SK-N-SH (cell line): ENCODE data around the gene SNX1. TPM values are rescaled to one million over a fixed set of nuclear protein-coding genes. Genes with fewer than 3 reads are reported as not detected.
A peak's percentile ranks its signal among the peaks of the same experiment; 100 is the strongest.

Experiments
- CTCF ChIA-PET: fragments of 300-600, 350-600 bp; formaldehyde crosslinking; extraction: SDS; loops from one replicate; lab custom pipeline; 2021; lab: Yijun Ruan, JAX
- POLR2A ChIA-PET: fragments of 350-600 bp; sonication (Branson Sonifier 250); formaldehyde crosslinking; extraction: SDS; loops from one replicate; lab custom pipeline; 2020; ENCODE audit warnings: antibody characterized with exemption, inconsistent platforms; lab: Yijun Ruan, JAX
- DNase-seq: peaks from one replicate; pipeline ENCODE4 v3.0.0; 2012
- H2AFZ ChIP-seq: fragments of 200-600 bp; sonication (generic); 2 replicates; pipeline ENCODE4 v1.8.1; 2016; ENCODE audit warnings: antibody characterized with exemption, mild to moderate bottlenecking, low read depth
- H3F3A ChIP-seq: fragments of 200-600 bp; sonication (generic); replicated peaks from 2 replicates; pipeline ENCODE3; 2016; ENCODE audit warnings: antibody characterized with exemption, mild to moderate bottlenecking; ENCODE audit not compliant: insufficient read depth
- H3K27ac ChIP-seq, 2 experiments: fragments of 200-500 bp in 1 of 2; fragments of 200-600 bp in 1 of 2; sonication (Bioruptor generic) in 1 of 2; sonication (generic), shearing (Covaris generic) in 1 of 2; 2 replicates each; pipeline versions ENCODE4 v1.5.1 to v1.6.1; 2014 to 2016; ENCODE audit warnings: low read depth in 2 of 2, inconsistent platforms in 1 of 2, low read length in 1 of 2, mild to moderate bottlenecking in 1 of 2, mixed read lengths in 1 of 2
- H3K27me3 ChIP-seq: fragments of 200-600 bp; sonication (generic), shearing (Covaris generic); 2 replicates; pipeline ENCODE4 v1.6.1; 2016; ENCODE audit warnings: mixed run types; ENCODE audit not compliant: insufficient read depth
- H3K36me3 ChIP-seq, 2 experiments: fragments of 200-500 bp in 1 of 2; fragments of 200-600 bp in 1 of 2; sonication (Bioruptor generic) in 1 of 2; sonication (generic) in 1 of 2; replicated peaks in 1 of 2; 2 replicates each; pipeline versions ENCODE3 to v1.5.1; 2014 to 2016; ENCODE audit warnings: low read length in 1 of 2, mild to moderate bottlenecking in 1 of 2; ENCODE audit not compliant: insufficient read depth in 2 of 2, control insufficient read depth in 1 of 2
- H3K4me1 ChIP-seq, 2 experiments: fragments of 200-500 bp in 1 of 2; fragments of 200-600 bp in 1 of 2; sonication (Bioruptor generic) in 1 of 2; sonication (generic), shearing (Covaris generic) in 1 of 2; 2 replicates each; pipeline versions ENCODE4 v1.5.1 to v1.6.1; 2014 to 2016; ENCODE audit warnings: low read depth in 1 of 2, low read length in 1 of 2, mixed run types in 1 of 2; ENCODE audit not compliant: insufficient read depth in 2 of 2, control insufficient read depth in 1 of 2
- H3K4me2 ChIP-seq: fragments of 200-600 bp; sonication (generic), shearing (Covaris generic); 2 replicates; pipeline ENCODE4 v1.6.1; 2017; ENCODE audit warnings: mixed run types
- H3K4me3 ChIP-seq, 2 experiments: fragments of 200-500 bp in 1 of 2; fragments of 200-600 bp in 1 of 2; sonication (Bioruptor generic) in 1 of 2; sonication (generic), shearing (Covaris generic) in 1 of 2; 2 replicates each; pipeline versions ENCODE4 v1.5.1 to v1.8.1; 2014 to 2016; ENCODE audit warnings: low read depth in 2 of 2, inconsistent platforms in 1 of 2, low read length in 1 of 2, mild to moderate bottlenecking in 1 of 2, mixed read lengths in 1 of 2, moderate library complexity in 1 of 2
- H3K79me2 ChIP-seq: fragments of 200-600 bp; sonication (generic); 2 replicates; pipeline ENCODE4 v1.8.1; 2017; ENCODE audit warnings: mild to moderate bottlenecking; ENCODE audit not compliant: insufficient read depth
- H3K9ac ChIP-seq: fragments of 200-600 bp; sonication (generic); 2 replicates; pipeline ENCODE4 v1.6.1; 2017; ENCODE audit warnings: mixed run types
- H3K9me2 ChIP-seq: fragments of 200-600 bp; sonication (generic); 2 replicates; pipeline ENCODE4 v1.6.1; 2017; ENCODE audit warnings: mixed run types
- H3K9me3 ChIP-seq: fragments of 200-600 bp; sonication (generic); 2 replicates; pipeline ENCODE4 v1.6.1; 2017; ENCODE audit warnings: mixed run types, mild to moderate bottlenecking, moderate library complexity
- H4K20me1 ChIP-seq: fragments of 200-600 bp; sonication (generic); 2 replicates; pipeline ENCODE4 v1.6.1; 2017; ENCODE audit warnings: mild to moderate bottlenecking, mixed run types; ENCODE audit not compliant: insufficient read depth
- CHD2 ChIP-seq: fragments of 150-350 bp; IDR thresholded peaks from 2 replicates; pipeline ENCODE4 v1.6.1; 2018; ENCODE audit warnings: low read length; ENCODE audit not compliant: partially characterized antibody
- ELF1 ChIP-seq: IDR thresholded peaks from 2 replicates; pipeline ENCODE4 v1.4.0; 2012
- EP300 ChIP-seq, 2 experiments: IDR thresholded peaks; 2 replicates each; pipeline versions ENCODE4 v1.4.0 to v1.6.1; 2012; ENCODE audit warnings: borderline replicate concordance in 1 of 2, low read depth in 1 of 2, low read length in 1 of 2
- EZH2phosphoT487 ChIP-seq: fragments of 200-600 bp; sonication (generic); IDR thresholded peaks from 2 replicates; pipeline ENCODE4 v1.6.1; 2017; ENCODE audit warnings: low read depth, mixed run types, mild to moderate bottlenecking, antibody characterized with exemption, moderate library complexity, borderline replicate concordance
- FOSL2 ChIP-seq: IDR thresholded peaks from 2 replicates; pipeline ENCODE4 v1.4.0; 2012; ENCODE audit warnings: low read depth, mild to moderate bottlenecking, moderate library complexity, borderline replicate concordance
- FOXJ3 ChIP-seq: sonication (generic); formaldehyde crosslinking; IDR thresholded peaks from 2 replicates; pipeline ENCODE4 v1.5.1; 2020; ENCODE audit warnings: mild to moderate bottlenecking, missing genetic modification reagents
- FOXM1 ChIP-seq: IDR thresholded peaks from 2 replicates; pipeline ENCODE4 v1.4.0; 2012; ENCODE audit warnings: low read depth, mild to moderate bottlenecking
- GABPA ChIP-seq: IDR thresholded peaks from 2 replicates; pipeline ENCODE4 v1.4.0; 2012; ENCODE audit warnings: low read depth, mild to moderate bottlenecking
- GATA2 ChIP-seq: sonication (generic); formaldehyde crosslinking; IDR thresholded peaks from 2 replicates; pipeline ENCODE4 v1.5.0; 2020; ENCODE audit warnings: mild to moderate bottlenecking, missing genetic modification reagents
- MEF2A ChIP-seq: IDR thresholded peaks from 2 replicates; pipeline ENCODE4 v1.4.0; 2012; ENCODE audit warnings: low read depth, borderline replicate concordance
- MXI1 ChIP-seq: IDR thresholded peaks from 2 replicates; pipeline ENCODE4 v1.6.1; 2012; ENCODE audit warnings: mild to moderate bottlenecking, low read depth, low read length, improper control_type of control experiment
- NFIC ChIP-seq: IDR thresholded peaks from 2 replicates; pipeline ENCODE4 v1.4.0; 2012; ENCODE audit warnings: borderline replicate concordance
- POLR2AphosphoS5 ChIP-seq: IDR thresholded peaks from 2 replicates; pipeline ENCODE4 v1.6.1; 2012; ENCODE audit warnings: low read depth, low read length
- RAD21 ChIP-seq: IDR thresholded peaks from 2 replicates; pipeline ENCODE4 v1.6.1; 2012; ENCODE audit warnings: mild to moderate bottlenecking, low read length
- RFX5 ChIP-seq: IDR thresholded peaks from 2 replicates; pipeline ENCODE4 v1.6.1; 2012; ENCODE audit warnings: mild to moderate bottlenecking, improper control_type of control experiment, low read length
- RXRA ChIP-seq: IDR thresholded peaks from 2 replicates; pipeline ENCODE4 v1.4.0; 2012; ENCODE audit warnings: low read depth, mild to moderate bottlenecking, borderline replicate concordance
- SIN3A ChIP-seq: IDR thresholded peaks from 2 replicates; pipeline ENCODE4 v1.6.1; 2012; ENCODE audit warnings: low read depth, mild to moderate bottlenecking, low read length, moderate library complexity, borderline replicate concordance
- SMC3 ChIP-seq: IDR thresholded peaks from 2 replicates; pipeline ENCODE4 v1.6.1; 2012; ENCODE audit warnings: low read depth, low read length, improper control_type of control experiment
- TAF1 ChIP-seq: IDR thresholded peaks from 2 replicates; pipeline ENCODE4 v1.6.1; 2012; ENCODE audit warnings: low read depth, mild to moderate bottlenecking, low read length, moderate library complexity, borderline replicate concordance
- TEAD4 ChIP-seq: IDR thresholded peaks from 2 replicates; pipeline ENCODE4 v1.4.0; 2012; ENCODE audit warnings: mild to moderate bottlenecking, borderline replicate concordance; ENCODE audit not compliant: insufficient read depth
- YY1 ChIP-seq: IDR thresholded peaks from 2 replicates; pipeline ENCODE4 v1.4.0; 2012; ENCODE audit warnings: low read depth, mild to moderate bottlenecking
- WGBS: methylation state at CpG from one replicate; pipeline ENCODE4 v1.1.6; 2017; ENCODE audit warnings: low lambda C conversion rate; 5-methylcytosine and 5-hydroxymethylcytosine counted together
- polyA plus RNA-seq, 3 experiments: library from polyadenylated mRNA; depleted of rRNA; stranded (reverse); fragments of >200 nt; gene quantifications; 2 replicates each; pipeline ENCODE4 v1.2.3, GENCODE V29; 2012
- TF ChIP-seq, protein P1 (sequence below): fragments of 150-350 bp; IDR thresholded peaks from 2 replicates; pipeline ENCODE4 v1.6.1; 2017; ENCODE audit warnings: antibody characterized with exemption, low read length, low read depth, borderline replicate concordance
- TF ChIP-seq, protein P2 (sequence below): IDR thresholded peaks from 2 replicates; pipeline ENCODE4 v1.4.0; 2012; ENCODE audit warnings: low read depth, borderline replicate concordance
- TF ChIP-seq, protein P3 (sequence below): IDR thresholded peaks from 2 replicates; pipeline ENCODE4 v1.4.0; 2012; ENCODE audit warnings: low read depth, borderline replicate concordance
- TF ChIP-seq, protein P4 (sequence below): fragments of 150-350 bp; IDR thresholded peaks from 2 replicates; pipeline ENCODE4 v1.6.1; 2016; ENCODE audit warnings: mild to moderate bottlenecking, low read depth, low read length
- TF ChIP-seq, protein P5 (sequence below): IDR thresholded peaks from 2 replicates; pipeline ENCODE4 v1.6.1; 2012; ENCODE audit warnings: mild to moderate bottlenecking, low read depth, low read length, moderate library complexity

SNX1 gene
- polyA plus RNA-seq, 1 of the 3 experiments (the other 2 are of a cell fraction) = 80.7 TPM

DNA sequence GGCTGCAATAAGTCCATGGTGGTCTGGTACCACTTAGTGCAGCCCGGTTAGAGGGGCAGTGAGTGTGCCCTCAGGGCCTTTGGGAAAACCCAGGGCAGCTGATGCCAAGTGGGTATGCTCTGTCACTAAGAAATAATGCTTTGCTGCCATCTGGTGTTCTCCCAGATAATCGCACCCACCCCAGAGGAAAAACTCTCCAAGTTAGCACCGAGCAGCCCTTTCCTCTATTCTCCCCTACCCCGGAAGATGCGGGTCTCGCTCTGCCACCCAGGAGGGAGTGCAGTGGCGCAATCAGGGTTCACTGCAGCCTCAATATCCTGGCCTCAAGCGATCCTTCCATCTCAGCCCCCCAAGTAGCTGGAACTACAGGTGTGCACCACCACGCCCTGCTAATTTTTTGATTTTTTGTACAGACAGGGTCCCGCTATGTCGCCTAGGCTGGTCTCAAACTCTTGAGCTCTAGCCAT lies 28.2 kb upstream of the SNX1 start:
- Histone ChIP-seq H3K9me3 (no peaks in the 10 kb centered on the region), H2AFZ (no peak overlapping the region), H4K20me1 (no peaks in the 10 kb centered on the region), H3K27me3 (no peaks in the 10 kb centered on the region), H3K4me1 (peaks cover 0 to 14% of the 10 kb centered on the region in 2 experiments; a peak in 2 of 4 replicates), H3K27ac (no peak overlapping the region), H3K9me2 (no peaks in the 10 kb centered on the region), H3K9ac (no peak overlapping the region), H3F3A (peaks cover 22% of the 10 kb centered on the region), H3K36me3 (peaks cover 0 to 10% of the 10 kb centered on the region in 2 experiments), H3K4me3 (no peak overlapping the region; a peak in 1 of 4 replicates), H3K4me2 (no peak overlapping the region), H3K79me2 (no peaks in the 10 kb centered on the region)
- ChIA-PET POLR2A (no interaction called here), CTCF (interaction anchor here (0.5 to 7.4 kb wide), 65 partner anchors 9 to 782 kb away, joined by 3 to 94 read pairs (median 4); partner anchors contain the start of genes CIAO2A, DAPK2 and FBXL22)
- 39% methylated on average over 7 of the region's 11 CpGs for WGBS
- peak; percentile 90 for DNase-seq
- peak; percentile 63 for TF ChIP-seq CHD2
- TF ChIP-seq, protein P1, sequence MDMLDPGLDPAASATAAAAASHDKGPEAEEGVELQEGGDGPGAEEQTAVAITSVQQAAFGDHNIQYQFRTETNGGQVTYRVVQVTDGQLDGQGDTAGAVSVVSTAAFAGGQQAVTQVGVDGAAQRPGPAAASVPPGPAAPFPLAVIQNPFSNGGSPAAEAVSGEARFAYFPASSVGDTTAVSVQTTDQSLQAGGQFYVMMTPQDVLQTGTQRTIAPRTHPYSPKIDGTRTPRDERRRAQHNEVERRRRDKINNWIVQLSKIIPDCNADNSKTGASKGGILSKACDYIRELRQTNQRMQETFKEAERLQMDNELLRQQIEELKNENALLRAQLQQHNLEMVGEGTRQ = no peak
- no peak for TF ChIP-seq EZH2phosphoT487
- TF ChIP-seq, protein P2, sequence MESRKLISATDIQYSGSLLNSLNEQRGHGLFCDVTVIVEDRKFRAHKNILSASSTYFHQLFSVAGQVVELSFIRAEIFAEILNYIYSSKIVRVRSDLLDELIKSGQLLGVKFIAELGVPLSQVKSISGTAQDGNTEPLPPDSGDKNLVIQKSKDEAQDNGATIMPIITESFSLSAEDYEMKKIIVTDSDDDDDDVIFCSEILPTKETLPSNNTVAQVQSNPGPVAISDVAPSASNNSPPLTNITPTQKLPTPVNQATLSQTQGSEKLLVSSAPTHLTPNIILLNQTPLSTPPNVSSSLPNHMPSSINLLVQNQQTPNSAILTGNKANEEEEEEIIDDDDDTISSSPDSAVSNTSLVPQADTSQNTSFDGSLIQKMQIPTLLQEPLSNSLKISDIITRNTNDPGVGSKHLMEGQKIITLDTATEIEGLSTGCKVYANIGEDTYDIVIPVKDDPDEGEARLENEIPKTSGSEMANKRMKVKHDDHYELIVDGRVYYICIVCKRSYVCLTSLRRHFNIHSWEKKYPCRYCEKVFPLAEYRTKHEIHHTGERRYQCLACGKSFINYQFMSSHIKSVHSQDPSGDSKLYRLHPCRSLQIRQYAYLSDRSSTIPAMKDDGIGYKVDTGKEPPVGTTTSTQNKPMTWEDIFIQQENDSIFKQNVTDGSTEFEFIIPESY = no peak
- no peak for TF ChIP-seq RXRA
- TF ChIP-seq MEF2A = no peak
- TF ChIP-seq GATA2 (CRISPR knock-in tag) = no peak
- TF ChIP-seq, protein P3, sequence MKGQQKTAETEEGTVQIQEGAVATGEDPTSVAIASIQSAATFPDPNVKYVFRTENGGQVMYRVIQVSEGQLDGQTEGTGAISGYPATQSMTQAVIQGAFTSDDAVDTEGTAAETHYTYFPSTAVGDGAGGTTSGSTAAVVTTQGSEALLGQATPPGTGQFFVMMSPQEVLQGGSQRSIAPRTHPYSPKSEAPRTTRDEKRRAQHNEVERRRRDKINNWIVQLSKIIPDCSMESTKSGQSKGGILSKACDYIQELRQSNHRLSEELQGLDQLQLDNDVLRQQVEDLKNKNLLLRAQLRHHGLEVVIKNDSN = no peak
- no peak for TF ChIP-seq TAF1
- TF ChIP-seq MXI1 = peak; percentile 58; the same call in 1 of the 2 replicates
- TF ChIP-seq YY1 = no peak
- no peak for TF ChIP-seq POLR2AphosphoS5
- no peak for TF ChIP-seq ELF1
- peak; percentile 95 for TF ChIP-seq RAD21
- no peak for TF ChIP-seq FOXM1
- no peak for TF ChIP-seq GABPA
- TF ChIP-seq TEAD4 = no peak
- no peak for TF ChIP-seq FOXJ3 (CRISPR knock-in tag)
- TF ChIP-seq FOSL2 = no peak
- TF ChIP-seq, protein P4, sequence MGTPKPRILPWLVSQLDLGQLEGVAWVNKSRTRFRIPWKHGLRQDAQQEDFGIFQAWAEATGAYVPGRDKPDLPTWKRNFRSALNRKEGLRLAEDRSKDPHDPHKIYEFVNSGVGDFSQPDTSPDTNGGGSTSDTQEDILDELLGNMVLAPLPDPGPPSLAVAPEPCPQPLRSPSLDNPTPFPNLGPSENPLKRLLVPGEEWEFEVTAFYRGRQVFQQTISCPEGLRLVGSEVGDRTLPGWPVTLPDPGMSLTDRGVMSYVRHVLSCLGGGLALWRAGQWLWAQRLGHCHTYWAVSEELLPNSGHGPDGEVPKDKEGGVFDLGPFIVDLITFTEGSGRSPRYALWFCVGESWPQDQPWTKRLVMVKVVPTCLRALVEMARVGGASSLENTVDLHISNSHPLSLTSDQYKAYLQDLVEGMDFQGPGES = no peak
- no peak for TF ChIP-seq SIN3A
- TF ChIP-seq SMC3 = peak; percentile 91
- TF ChIP-seq RFX5 = no peak
- peak in 1 of 2 experiments; percentile 63; a peak in 2 of 4 replicates for TF ChIP-seq EP300 (IDR thresholded peaks at IDR 0.05; ENCODE audit: borderline replicate concordance in 1 of 2, low read depth in 1 of 2, low read length in 1 of 2)
- TF ChIP-seq, protein P5, sequence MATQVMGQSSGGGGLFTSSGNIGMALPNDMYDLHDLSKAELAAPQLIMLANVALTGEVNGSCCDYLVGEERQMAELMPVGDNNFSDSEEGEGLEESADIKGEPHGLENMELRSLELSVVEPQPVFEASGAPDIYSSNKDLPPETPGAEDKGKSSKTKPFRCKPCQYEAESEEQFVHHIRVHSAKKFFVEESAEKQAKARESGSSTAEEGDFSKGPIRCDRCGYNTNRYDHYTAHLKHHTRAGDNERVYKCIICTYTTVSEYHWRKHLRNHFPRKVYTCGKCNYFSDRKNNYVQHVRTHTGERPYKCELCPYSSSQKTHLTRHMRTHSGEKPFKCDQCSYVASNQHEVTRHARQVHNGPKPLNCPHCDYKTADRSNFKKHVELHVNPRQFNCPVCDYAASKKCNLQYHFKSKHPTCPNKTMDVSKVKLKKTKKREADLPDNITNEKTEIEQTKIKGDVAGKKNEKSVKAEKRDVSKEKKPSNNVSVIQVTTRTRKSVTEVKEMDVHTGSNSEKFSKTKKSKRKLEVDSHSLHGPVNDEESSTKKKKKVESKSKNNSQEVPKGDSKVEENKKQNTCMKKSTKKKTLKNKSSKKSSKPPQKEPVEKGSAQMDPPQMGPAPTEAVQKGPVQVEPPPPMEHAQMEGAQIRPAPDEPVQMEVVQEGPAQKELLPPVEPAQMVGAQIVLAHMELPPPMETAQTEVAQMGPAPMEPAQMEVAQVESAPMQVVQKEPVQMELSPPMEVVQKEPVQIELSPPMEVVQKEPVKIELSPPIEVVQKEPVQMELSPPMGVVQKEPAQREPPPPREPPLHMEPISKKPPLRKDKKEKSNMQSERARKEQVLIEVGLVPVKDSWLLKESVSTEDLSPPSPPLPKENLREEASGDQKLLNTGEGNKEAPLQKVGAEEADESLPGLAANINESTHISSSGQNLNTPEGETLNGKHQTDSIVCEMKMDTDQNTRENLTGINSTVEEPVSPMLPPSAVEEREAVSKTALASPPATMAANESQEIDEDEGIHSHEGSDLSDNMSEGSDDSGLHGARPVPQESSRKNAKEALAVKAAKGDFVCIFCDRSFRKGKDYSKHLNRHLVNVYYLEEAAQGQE = no peak
- no peak for TF ChIP-seq NFIC
